ENCODE results near the gene SLC16A12.

SLC16A12 gene

DNA sequence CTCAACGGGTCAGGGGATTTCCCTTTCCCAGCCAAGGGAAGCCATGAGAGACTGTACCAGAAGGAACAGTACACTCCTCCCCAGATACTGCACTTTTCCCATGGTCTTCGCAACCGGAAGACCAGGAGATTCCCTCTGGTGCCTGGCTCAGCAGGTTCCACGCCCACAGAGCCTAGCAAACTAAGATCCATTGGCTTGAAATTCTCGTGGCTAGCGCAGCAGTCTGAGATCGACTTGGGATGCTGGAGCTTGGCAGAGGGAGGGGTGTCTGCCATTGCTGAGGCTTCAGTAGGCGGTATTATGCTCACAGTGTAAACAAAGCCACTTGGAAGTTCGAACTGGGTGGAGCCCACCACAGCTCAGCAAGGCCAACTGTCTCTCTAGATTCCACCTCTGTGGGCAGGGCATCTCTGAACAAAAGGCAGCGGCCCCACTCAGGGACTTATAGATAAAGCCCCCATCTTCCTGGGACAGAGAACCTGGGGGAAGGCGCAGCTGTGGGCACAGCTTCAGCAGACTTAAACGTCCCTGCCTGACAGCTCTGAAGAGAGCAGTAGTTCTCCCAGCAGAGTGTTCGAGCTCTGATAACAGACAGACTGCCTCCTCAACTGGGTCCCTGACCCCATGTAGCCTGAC, 29.6 kb downstream of the SLC16A12 start:
- DNase-seq, result no peak

DNA sequence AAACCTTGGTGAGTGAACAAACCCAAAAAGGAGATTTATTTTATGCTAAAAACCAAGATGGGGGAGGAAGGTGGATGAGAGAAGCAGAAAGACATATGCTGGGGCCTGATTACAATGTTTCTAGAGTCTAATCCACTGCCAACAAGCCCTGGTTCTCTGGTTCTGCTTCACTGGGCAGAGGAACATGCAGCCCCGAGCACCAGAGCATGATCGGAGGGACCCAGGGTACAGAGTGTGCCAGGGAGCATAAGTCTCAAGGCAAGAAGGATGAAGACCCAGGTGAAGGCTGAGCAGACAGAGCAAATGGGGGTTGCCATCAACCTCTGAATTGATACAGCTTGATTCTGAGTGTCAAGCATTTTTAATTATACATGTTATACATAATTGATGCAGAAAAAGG, 30.7 kb downstream of the SLC16A12 start:
- DNase-seq, result no peak

DNA sequence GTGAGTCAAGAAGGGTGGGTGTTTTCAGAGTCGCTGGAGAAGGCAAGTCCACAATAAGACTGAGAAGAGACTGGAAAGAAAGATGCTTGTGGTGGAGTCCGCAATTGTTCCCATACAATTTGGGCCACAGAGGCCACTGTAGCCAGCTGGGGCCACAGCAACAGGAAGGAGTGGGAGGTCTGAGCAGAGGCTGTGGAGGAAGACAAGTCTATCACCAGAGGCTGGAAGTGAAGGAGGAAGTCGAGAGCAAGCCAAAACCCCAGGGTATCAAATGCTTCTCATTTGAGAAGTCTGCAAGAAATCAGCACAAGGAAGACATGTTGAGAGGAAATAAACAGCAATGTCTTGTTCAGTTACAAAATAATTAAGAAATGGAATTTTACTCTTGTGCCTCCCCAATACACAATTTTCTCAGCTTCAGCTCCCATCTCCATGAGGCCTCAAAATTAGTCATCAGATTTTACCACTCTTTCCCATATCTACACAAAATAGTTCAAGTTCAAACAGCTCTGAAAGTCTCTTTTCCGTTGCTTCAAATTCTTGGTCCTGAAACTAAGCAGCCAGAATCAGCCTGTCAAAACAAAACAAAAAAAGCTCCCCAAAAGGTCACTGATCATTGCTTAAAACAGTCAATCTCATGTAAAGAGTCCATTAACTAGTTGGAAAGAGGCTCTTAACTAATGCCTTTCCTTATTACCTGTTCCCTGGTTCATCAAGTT, 31.6 kb downstream of the SLC16A12 start:
- DNase-seq, result no peak

DNA sequence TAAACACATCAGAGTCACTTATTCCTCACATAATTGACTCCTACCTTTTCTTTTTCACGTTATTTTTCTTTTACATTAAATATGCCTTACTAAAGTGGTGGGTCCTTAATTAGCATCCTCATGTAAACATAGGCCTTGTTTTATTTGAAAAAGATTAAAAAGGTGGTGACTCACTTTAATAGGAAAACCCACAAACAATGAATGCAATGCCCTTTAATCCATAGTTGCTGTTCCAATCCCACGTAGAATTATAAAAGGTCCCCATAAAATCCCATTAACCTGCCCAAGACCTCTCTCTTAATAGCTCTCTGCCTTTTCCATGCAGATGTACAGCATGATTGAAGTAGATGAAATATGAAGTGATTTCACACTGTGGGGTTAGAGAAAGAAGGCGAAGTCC, 32.2 kb downstream of the SLC16A12 start:
- no peak for DNase-seq

DNA sequence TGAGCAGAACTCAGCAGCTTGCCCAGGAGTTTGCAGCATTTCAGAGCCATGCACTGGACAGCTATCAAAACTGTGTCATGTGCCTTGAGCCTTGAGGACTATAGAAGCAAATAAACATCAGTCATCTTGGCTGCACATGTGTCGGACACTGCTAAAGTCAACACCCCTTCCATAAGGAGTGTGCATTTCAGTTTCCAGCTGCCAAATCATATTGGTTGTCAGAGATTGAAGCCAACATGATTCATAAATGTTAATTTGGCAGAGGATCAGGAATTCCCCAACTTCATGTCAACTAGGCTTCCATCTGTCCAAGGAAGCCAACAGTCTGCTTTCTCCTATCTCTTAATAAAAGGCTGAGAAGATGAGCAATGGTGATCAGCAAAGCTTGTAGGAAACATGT, 32.8 kb downstream of the SLC16A12 start:
- DNase-seq, result no peak

DNA sequence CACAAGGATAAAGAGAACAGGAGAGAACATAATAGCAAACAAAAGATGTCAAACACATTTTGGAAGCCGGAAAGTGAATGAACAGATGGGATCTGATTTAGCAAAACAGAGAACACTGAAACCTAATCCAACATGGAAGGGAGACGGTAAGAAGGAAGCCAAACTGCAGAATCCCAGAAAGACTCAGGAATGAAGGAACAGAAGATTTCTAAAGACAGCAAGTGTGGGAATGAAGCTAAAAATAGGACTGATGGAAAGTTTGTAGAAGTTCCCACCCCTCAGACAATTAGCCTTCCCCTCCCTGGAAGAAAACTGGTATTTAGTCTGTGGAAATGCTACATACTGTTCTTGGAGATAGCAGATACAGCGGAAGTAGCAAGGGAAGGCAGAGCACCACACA, 40.8 kb downstream of the SLC16A12 start:
- DNase-seq, result no peak

DNA sequence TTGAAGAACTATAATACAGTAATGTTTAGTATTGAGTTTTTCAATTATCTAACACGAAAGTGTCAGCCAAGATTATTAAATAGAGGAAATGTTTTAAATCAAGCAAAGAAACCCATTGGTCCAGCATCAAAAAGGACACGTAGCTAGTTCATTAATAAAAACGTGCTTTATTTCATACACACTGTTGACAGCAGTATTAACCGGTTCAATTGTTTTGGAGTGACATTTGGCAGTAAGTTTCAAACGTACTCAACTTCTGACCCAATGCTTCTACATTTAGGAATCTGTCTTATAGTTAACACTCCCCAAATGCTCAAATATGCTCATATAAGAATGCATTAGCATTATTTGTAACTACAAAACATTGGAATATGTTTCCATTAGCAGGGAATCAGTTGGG, 41.3 kb downstream of the SLC16A12 start:
- DNase-seq, result no peak

DNA sequence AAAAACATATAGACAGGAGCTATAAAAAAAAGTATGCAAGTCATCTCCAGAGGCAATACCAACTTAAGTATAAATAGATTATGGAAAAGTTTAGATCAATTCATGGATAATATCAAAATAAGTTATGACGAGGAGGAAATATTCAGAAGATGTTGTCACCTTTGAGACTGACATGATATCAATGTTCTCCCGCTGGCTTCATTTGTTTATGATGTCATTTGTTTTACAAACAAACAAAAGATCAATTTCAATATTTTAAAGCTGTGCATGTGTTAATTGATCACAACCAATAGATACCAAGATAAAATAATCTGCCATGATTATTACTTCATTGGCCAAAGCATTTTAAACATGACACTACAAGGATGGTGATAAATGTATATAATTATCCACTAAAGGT, 43.5 kb downstream of the SLC16A12 start:
- DNase-seq, result no peak

DNA sequence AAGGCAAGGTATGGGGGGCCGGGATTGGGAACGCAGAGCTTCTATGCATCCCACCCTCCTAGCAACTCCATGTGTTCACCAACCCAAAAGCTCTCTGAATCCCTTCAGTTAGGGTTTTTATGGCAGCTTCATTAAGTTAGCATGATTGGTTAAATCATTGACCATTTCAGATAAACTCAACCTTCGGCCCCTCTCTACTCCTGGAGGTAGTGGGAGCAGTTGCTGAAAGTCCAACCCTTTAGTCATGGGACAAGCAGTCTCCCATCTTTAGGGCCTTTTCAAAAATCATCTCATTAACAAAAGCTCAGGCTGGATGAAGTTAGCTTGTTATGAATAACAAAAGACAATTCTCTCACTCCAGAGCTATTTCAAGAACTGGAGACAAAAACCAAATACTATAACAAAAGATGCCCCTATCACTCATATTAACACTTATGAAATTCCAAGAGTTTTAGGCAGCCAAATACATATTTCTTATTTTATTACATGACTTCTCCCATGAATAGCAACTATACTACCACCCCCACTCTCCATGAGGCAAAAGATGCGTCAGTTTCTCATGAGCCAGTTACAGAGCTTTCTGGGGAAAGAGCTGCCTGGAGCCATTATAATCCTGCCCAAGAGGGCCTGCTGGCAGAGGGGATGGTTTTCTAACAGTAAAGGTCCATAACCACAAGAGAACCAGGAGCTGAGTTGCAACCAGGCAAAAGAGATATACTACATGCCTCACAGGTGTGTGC, 44.6 kb downstream of the SLC16A12 start:
- no peak for DNase-seq

DNA sequence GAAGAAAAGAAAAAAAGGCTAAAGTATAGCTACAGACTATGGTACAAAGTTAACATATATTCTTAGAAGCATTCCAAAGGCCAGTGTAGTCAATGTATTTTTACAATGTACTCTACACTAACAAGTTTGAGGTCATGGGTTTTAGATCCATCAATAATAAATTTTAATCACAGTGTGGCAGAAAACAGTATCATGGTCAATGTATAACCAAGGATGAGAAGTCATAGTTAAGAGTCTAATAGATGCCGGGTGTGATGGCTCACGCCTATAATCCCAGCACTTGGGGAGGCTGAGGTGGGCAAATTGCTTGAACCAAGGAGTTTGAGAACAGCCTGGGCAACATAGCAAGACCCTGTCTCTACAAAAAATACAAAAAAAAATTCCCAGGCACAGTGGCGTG, 53.1 kb downstream of the SLC16A12 start:
- no peak for DNase-seq

DNA sequence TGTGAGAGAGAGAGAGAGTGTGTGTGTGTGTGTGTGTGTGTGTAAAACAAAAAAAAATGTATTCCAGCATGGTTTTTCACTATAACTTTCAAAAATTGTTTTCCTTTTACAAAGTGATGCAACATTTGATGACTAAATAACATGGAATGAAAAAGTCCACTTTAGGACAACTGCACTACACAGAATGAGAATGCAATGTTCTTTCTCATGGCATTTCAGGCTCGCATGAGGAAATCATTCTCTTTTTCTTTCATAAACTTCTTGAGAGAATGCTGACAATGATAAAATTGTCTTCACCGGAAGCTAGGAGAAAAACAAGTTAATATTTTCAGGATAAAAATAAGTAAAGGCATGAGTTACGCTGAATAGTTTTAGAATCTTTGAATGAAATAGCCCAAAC, 53.7 kb downstream of the SLC16A12 start:
- DNase-seq, result no peak

DNA sequence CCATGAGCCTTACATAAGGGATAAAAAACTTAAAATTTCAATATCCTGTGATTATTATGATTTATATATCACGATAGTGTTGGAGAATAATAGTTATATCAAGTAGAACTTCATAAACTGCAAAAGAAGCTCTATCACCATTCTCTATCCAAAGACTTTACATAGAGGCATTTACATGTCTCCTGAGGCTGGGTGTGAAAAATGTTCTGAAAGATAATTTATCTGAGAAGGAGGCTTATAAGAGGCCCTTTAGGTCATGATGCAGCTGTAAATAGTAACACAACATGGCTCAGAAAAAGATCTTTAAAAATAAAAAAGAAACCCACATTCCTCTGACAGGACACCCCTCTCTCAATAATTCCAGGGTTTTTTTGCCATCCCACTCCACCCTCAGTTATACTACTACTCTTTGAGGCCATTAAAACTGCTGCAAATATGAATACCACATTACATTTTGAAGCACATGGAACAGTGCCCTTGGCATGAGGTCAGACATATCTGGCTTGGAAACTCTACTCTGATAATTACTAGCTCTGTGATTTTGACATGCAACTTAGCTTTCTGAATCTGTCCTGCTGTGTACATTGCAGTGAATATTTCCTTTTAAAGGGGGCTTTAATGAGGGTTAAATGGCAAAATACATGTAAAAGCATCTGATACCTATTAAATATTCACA, 55.5 kb downstream of the SLC16A12 start:
- DNase-seq, result no peak

DNA sequence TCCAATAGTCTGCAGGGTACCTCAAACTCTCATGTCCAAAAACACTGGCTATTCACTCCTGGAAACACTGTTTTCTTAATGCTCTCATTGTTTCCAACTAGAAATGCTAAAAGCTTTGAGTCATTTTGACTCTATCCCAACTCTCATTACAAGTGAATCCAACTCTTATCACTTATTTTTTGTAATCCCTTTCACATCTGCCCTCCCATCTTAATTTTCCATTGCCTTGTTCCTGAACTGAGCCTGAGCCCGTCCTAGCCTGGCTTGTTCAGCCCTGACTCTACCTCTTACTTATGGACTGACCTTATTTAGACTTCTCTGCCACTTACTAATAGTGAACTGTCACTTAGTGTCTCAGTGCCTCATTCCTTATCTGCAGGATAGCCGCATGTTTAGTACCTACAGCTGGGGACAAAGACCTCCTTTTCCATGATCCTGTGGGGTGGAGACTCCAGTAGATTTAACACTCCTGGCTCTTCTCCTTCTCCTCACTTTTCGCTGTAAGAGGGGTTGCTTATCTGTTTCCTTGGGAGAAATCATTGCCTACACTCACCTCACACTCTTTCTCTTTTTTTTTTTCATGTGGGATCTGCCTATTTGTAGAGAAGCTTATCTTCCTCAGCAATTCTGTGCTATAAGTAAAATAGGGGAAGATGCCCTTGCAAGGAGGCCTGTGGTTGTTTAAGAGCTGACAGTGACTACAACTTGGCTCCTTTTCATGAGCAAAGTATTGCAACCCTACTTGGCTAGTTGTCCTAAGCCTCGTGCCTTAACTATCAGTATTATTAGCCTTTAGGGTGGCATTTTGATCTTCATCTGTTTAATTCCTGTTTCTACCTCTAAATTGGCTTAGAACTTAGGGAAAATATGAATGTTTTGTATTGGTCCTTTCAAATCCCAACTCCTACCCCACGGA, 56.4 kb downstream of the SLC16A12 start:
- no peak for DNase-seq

DNA sequence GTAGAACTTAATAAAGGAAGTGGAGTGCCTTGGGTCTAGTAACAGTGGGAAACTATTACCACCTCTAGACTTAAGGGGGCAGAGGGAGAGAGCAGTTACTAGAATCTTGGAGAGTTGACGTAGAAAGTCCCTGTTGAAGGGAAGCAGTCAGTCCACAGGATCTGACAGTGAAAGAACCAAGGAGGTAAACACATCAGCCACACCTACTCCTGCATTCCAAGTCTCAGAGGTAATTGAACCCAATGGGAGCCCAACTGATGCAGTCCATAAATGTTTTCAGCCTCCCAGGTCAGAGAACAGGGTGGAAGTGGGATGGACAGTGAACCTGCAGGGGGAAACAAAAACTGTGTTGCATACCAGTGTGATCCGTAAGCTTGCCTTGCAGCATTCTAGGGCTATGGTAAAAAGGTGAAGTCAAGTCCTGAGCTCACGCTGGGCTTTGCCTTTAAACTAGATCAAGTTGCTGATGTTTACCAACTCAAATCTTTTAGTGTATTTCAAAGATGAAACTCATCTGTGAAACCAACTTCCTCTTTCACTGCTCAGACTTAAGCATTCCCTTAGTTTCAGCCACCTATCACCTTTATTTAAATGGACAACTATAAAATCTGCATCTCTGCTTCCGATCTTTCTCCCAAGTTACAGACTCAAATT, 57.2 kb downstream of the SLC16A12 start:
- no peak for DNase-seq

DNA sequence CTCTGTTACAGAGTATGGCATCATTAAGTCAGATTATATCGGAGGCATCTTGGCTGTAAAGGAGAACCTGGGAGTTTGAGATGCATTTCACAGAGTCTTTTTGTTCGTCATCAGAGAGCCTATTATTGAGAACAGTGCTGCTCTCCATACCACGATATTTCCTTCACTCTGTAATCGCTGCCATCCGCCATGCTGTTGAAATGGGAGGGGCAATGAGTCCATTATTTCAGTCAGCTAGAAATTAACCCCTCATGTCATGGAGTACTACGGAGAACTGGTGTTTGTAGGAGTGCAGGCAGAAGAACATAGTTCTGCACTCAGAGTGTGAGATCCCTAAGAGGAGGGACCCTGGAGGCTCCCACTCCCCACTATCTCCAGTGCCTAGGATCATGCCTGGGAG, 59.2 kb downstream of the SLC16A12 start:
- DNase-seq, result no peak

DNA sequence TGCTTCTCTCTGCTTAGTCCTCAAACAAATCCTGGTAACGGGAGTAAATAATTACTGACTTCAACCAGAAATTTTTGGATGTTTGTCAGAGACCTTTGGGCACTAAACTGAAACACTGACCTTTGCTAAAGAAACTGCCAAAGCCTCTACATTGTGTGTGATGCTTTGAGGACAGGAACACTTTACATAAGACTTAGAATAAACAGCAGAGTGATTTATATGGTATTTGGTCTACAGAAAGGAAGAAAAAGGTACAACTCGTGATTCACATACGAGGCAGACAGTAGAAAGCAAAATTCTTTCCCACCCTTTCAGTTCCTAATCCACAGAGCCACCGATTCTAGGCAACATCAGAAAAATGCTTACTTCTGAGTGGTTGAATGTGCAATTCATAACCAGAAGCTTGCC, 59.8 kb downstream of the SLC16A12 start:
- no peak for DNase-seq

DNA sequence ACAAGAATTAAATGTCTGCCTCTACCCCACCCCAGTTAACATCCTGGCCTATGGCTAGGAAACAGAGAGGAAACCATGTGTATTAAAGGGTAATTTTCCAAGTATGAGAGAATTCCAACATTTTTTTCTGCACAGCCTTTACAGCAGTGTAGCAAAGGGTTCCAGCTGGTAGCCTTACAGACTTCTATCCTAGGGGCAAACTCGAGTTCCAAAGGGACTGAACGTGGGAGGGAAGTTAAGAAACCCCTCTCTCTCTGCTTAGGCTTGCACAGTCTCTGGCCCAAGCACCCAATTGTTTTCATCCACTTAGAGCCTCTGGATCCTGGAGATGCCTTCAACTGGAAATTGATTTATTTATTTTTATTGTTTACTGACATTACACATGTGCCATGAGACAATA, 60.3 kb downstream of the SLC16A12 start:
- DNase-seq, result no peak

DNA sequence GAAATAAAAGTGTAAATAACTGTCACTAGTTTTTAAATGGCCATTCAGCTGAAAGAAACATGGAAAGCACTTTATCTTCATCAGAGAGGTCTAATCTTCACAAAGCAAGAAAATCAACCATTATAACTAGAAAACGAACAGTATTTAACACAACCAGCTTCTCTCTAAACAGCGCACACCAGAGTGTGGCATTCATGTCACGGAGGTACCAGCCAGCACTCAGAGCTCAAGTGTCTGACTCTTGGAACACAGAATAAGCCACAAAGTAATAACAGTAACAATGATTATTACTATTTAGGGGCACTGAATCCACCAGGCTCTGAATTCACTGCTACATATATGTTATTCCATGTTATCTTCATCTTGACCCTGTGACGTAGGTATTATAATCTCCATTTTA, 60.9 kb downstream of the SLC16A12 start:
- DNase-seq, result no peak

DNA sequence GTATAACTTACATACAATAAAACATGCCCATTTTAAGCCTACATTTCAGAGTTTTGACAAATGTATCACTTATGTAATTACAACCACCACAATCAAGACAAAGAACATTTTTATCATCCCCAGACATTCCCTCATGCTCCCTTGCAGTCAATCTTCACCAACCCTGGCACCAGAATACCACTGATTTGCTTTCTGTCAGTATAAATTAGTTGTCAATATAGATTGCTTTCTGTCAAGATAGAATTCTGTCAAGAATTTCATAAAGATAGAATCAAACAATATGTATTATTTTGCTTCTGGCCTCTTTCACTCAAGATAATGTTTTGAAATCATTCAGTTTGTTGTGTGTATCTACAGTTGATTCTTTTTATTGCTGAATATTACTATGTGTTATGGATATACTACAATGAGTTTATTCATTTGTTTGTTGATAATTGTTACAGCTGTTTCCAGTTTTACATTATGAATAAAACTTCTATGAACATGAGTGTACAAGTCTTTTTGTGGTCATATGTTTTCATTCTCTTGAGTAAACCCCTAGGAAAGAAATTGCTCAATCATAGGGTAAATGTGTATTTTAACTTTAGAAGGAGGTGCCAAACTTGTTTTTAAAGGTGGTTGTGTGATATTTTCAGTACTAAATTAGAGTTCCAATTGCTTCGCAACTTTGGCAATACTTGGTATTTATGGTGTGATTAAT, 64.1 kb downstream of the SLC16A12 start:
- DNase-seq, result no peak

DNA sequence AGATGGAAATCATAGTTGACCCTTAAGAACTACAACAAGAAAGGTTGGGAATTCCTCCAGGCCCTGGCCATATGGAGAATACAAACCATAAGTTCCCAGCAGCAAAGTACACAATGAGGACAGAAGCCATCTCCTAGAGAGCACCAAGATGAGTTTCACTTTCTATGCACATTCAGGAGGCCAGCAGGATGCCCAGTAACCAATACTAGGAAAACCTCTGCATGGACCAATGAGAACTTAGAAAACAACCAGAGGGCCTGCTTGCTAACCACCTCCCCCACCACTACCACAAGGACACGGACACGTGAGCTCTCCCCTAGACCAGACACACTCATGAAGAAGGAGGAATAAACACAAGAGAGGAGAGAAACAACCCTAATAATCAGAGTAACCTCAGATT, 64.8 kb downstream of the SLC16A12 start:
- no peak for DNase-seq

DNA sequence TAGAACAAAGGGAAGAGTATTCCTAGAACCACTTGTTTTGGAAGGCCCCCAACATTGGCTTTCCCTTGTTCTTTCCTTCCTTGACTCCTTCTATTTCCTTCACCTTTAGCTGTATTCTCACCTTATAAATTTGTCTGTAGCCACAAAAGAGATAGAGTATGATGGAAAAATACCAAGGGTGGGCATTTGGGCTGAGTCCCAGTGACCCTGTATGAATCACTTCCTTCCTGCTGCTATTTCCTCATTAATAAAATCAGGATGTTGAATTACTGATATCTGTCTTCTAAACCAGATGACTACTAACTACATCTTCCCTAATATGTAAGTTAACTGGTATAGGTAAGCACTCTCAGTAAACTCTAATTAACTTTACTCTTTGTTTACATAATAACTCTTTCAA, 65.9 kb downstream of the SLC16A12 start:
- DNase-seq, result no peak
